OCI-LY1 (cell line): ENCODE data around the gene ZNF512.

ENCODE experiments used
- H2AFZ ChIP-seq: fragments of 200-600 bp; sonication (generic), shearing (Covaris generic); 2 replicates; pipeline ENCODE4 v1.6.0; 2014; ENCODE audit warnings: antibody characterized with exemption, mild to moderate bottlenecking, low read length
- H3F3A ChIP-seq: fragments of 200-600 bp; sonication (generic), shearing (Covaris generic); 2 replicates; pipeline ENCODE4 v1.6.0; 2014; ENCODE audit warnings: mild to moderate bottlenecking, antibody characterized with exemption, low read length, moderate library complexity; ENCODE audit not compliant: insufficient read depth
- H3K27ac ChIP-seq: fragments of 200-600 bp; sonication (generic); 2 replicates; pipeline ENCODE4 v1.5.1; 2014; ENCODE audit warnings: low read length, mixed run types, mild to moderate bottlenecking, low read depth; ENCODE audit not compliant: poor library complexity, severe bottlenecking
- H3K27me3 ChIP-seq: fragments of 200-600 bp; sonication (generic); 2 replicates; pipeline ENCODE4 v1.6.0; 2014; ENCODE audit warnings: antibody characterized with exemption, mild to moderate bottlenecking, low read length, moderate library complexity; ENCODE audit not compliant: insufficient read depth
- H3K36me3 ChIP-seq: fragments of 200-600 bp; sonication (generic); 2 replicates; pipeline ENCODE4 v1.6.1; 2014; ENCODE audit warnings: mild to moderate bottlenecking, antibody characterized with exemption, low read length, moderate library complexity, mixed read lengths; ENCODE audit not compliant: insufficient read depth
- H3K4me1 ChIP-seq: fragments of 200-600 bp; sonication (generic); 2 replicates; pipeline ENCODE4 v1.5.1; 2014; ENCODE audit warnings: mild to moderate bottlenecking, low read length, moderate library complexity; ENCODE audit not compliant: insufficient read depth, severe bottlenecking
- H3K4me2 ChIP-seq: fragments of 200-600 bp; sonication (generic), shearing (Covaris generic); 2 replicates; pipeline ENCODE4 v1.6.1; 2014; ENCODE audit warnings: low read length
- H3K4me3 ChIP-seq: fragments of 200-600 bp; sonication (generic); 2 replicates; pipeline ENCODE4 v1.5.1; 2014; ENCODE audit warnings: low read length, low read depth, mild to moderate bottlenecking, mixed read lengths; ENCODE audit not compliant: poor library complexity, severe bottlenecking
- H3K79me2 ChIP-seq: fragments of 200-600 bp; shearing (Covaris generic); 2 replicates; pipeline ENCODE4 v1.6.1; 2016; ENCODE audit warnings: mixed run types, low read length, mixed read lengths; ENCODE audit not compliant: insufficient read depth
- H3K9ac ChIP-seq: fragments of 200-600 bp; sonication (generic), shearing (Covaris generic); 2 replicates; pipeline ENCODE4 v1.6.1; 2014; ENCODE audit warnings: mild to moderate bottlenecking, low read length, mixed read lengths
- H3K9me2 ChIP-seq: fragments of 200-600 bp; sonication (generic), shearing (Covaris generic); 2 replicates; pipeline ENCODE4 v1.6.1; 2014; ENCODE audit warnings: low read depth, mild to moderate bottlenecking, low read length, mixed read lengths
- H3K9me3 ChIP-seq: fragments of 200-600 bp; shearing (Covaris generic); 2 replicates; pipeline ENCODE4 v1.6.1; 2014; ENCODE audit warnings: low read length, mixed read lengths
- H4K20me1 ChIP-seq: fragments of 200-600 bp; sonication (generic), shearing (Covaris generic); 2 replicates; pipeline ENCODE4 v1.6.0; 2016; ENCODE audit warnings: mild to moderate bottlenecking, low read length; ENCODE audit not compliant: insufficient read depth
- EZH2 ChIP-seq: fragments of 200-600 bp; sonication (generic), shearing (Covaris generic); IDR thresholded peaks from 2 replicates; pipeline ENCODE4 v1.8.0; 2017; ENCODE audit warnings: borderline replicate concordance, mixed run types, mild to moderate bottlenecking, antibody characterized with exemption, low read length, moderate library complexity, mixed read lengths
- TF ChIP-seq, protein P1 (sequence below): fragments of 200-600 bp; sonication (generic), shearing (Covaris generic); IDR thresholded peaks from 2 replicates; pipeline ENCODE4 v1.5.1; 2017; ENCODE audit warnings: mild to moderate bottlenecking, antibody characterized with exemption, low read length, moderate library complexity, mixed read lengths

The ZNF512 gene

DNA sequence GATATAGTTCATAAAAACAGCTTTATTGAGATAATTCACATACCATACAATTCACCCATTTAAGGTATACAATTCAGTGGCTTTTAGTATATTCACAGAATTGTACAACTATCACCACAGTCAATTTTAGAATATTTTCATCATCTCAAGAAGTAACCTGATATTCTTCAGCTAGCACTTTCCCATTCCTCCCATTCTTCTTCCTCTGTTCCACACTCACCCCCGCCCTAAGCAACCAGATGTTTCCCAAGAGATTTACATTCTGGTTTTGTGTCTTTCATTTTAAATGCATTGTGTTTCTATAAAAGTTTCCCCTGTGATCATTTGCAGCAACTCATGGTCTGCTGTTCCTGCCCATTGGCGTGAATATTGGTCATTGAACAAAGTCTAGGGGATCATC lies 51.4 kb downstream of the ZNF512 start:
- Histone ChIP-seq H3K9me3 (no peaks in the 10 kb centered on the region), H3K9me2 (no peaks in the 10 kb centered on the region), H3K4me1 (peaks cover 7% of the 10 kb centered on the region), H4K20me1 (no peaks in the 10 kb centered on the region), H3K79me2 (peaks cover 6% of the 10 kb centered on the region), H3K4me2 (no peak overlapping the region), H3K4me3 (no peak overlapping the region), H3F3A (no peaks in the 10 kb centered on the region), H3K9ac (no peak overlapping the region), H3K27me3 (no peaks in the 10 kb centered on the region), H3K27ac (no peak overlapping the region), H2AFZ (no peak overlapping the region), H3K36me3 (peaks cover 77% of the 10 kb centered on the region)
- no peak for TF ChIP-seq EZH2
- TF ChIP-seq, protein P1, sequence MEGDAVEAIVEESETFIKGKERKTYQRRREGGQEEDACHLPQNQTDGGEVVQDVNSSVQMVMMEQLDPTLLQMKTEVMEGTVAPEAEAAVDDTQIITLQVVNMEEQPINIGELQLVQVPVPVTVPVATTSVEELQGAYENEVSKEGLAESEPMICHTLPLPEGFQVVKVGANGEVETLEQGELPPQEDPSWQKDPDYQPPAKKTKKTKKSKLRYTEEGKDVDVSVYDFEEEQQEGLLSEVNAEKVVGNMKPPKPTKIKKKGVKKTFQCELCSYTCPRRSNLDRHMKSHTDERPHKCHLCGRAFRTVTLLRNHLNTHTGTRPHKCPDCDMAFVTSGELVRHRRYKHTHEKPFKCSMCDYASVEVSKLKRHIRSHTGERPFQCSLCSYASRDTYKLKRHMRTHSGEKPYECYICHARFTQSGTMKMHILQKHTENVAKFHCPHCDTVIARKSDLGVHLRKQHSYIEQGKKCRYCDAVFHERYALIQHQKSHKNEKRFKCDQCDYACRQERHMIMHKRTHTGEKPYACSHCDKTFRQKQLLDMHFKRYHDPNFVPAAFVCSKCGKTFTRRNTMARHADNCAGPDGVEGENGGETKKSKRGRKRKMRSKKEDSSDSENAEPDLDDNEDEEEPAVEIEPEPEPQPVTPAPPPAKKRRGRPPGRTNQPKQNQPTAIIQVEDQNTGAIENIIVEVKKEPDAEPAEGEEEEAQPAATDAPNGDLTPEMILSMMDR, result no peak

DNA sequence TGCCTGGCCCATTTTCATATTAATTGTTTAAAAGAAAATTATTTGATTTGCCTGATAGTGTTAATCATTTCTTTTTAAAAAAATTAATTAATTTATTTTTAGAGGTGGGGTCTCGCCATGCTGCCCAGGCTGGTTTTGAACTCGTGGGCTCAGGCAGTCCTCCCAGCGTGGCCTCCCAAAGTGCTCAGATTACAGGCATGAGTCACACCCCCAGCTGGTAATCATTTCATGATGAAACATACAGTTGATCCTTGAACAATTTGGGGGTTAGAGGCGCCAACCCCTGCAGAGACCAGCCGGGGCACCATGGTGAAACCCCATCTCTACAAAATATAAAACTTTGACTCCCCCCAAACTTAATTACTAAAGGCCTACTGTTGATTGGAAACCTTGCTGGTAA lies 53.9 kb downstream of the ZNF512 start:
- Histone ChIP-seq H3K79me2 (no peaks in the 10 kb centered on the region), H3K36me3 (peaks cover 85% of the 10 kb centered on the region)
- TF ChIP-seq, protein P1, result no peak
- TF ChIP-seq EZH2, result no peak

GRCh38 chr2:27638037-27638637 lies 55.3 kb downstream of the ZNF512 start:
- H3K4me2 ChIP-seq, result no peak overlapping the region
- no peak overlapping the region for H3K4me3 ChIP-seq
- H2AFZ ChIP-seq, result no peak overlapping the region
- no peaks in the 10 kb centered on the region for H3F3A ChIP-seq
- H3K9me2 ChIP-seq, result no peaks in the 10 kb centered on the region
- no peaks in the 10 kb centered on the region for H3K4me1 ChIP-seq
- TF ChIP-seq, protein P1, result no peak
- no peak for TF ChIP-seq EZH2
- H4K20me1 ChIP-seq, result no peaks in the 10 kb centered on the region
- no peaks in the 10 kb centered on the region for H3K9me3 ChIP-seq
- H3K36me3 ChIP-seq, result peaks cover 78% of the 10 kb centered on the region
- no peak overlapping the region for H3K9ac ChIP-seq
- no peak overlapping the region for H3K27ac ChIP-seq
- H3K27me3 ChIP-seq, result no peaks in the 10 kb centered on the region
- no peaks in the 10 kb centered on the region for H3K79me2 ChIP-seq

More for the DNA sequence above, 53.9 kb downstream of the ZNF512 start:
- H3K9me2 ChIP-seq, result no peaks in the 10 kb centered on the region
- no peaks in the 10 kb centered on the region for H4K20me1 ChIP-seq
- H3K9ac ChIP-seq, result no peak overlapping the region
- H3F3A ChIP-seq, result no peaks in the 10 kb centered on the region
- no peak overlapping the region for H3K4me2 ChIP-seq
- H3K27ac ChIP-seq, result no peak overlapping the region
- no peaks in the 10 kb centered on the region for H3K4me1 ChIP-seq
- no peaks in the 10 kb centered on the region for H3K9me3 ChIP-seq
- no peak overlapping the region for H3K4me3 ChIP-seq
- no peak overlapping the region for H2AFZ ChIP-seq
- H3K27me3 ChIP-seq, result no peaks in the 10 kb centered on the region
